GM21717 (cell line): ENCODE results near the gene KCNJ12.
"Not testable (repeated sequence)": the region's sequence is repeated elsewhere in the genome, so short reads cannot be mapped to it uniquely, and the experiment has no call there.

Experiments used
- ATAC-seq: cut with Tn5 transposase; IDR thresholded peaks from one replicate; pipeline ENCODE4 v1.9.1; 2021; ENCODE audit warnings: mild to moderate bottlenecking, moderate library complexity; ENCODE audit not compliant: unreplicated experiment

KCNJ12 gene

GRCh38 chr17:21418446-21419298, 42.5 kb downstream of the KCNJ12 start:
- ATAC-seq: no peak

DNA sequence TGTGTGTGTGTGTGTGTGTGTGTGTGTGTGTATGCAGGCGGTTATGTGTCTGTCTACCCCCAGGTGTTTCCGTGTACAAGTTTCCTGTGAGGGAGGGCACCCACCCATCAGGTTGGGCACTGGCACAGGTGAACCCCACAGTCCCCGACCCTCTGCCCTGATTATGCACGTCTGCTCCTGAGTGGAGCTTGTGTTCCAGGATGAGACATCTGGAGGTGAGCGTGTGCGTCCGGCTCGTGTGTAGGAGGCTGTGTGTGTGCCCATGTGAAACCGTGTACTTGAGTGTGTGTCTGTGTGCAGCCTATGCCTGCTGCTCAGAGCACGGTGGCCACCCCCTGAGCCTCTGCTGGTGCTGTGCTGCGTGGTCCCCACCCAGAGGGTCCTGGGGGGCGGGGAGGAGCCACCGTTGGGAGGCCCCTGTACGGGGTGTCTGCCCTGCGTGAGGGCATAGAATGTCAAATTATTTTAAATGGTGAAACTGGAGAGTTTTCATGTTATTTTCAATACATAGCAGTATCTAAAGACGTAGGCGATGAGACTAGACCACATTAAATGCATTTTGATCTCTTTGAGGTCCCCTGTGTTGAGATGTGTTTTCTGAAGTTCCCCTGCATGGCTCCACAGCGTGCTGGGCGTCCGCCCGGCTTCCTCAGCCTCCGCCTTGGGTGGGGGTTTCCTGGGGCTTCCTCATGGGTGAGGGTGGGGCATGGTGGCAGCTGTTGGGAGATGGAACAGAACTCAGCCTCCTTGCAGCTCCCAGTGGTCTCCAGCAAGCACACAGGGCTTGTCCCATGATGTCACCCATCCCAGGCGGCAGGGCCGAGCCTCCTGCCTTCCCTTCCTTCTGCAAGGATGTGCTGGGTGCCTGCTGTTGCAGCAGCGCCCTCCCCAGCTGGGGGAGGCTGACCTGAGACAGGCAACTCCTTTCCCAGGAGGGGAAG, 43.4 kb downstream of the KCNJ12 start:
- no peak for ATAC-seq

- ATAC-seq: not testable (repeated sequence)
Measured at GRCh38 chr17:21420503-21421090, 44.4 kb downstream of the KCNJ12 start.

DNA sequence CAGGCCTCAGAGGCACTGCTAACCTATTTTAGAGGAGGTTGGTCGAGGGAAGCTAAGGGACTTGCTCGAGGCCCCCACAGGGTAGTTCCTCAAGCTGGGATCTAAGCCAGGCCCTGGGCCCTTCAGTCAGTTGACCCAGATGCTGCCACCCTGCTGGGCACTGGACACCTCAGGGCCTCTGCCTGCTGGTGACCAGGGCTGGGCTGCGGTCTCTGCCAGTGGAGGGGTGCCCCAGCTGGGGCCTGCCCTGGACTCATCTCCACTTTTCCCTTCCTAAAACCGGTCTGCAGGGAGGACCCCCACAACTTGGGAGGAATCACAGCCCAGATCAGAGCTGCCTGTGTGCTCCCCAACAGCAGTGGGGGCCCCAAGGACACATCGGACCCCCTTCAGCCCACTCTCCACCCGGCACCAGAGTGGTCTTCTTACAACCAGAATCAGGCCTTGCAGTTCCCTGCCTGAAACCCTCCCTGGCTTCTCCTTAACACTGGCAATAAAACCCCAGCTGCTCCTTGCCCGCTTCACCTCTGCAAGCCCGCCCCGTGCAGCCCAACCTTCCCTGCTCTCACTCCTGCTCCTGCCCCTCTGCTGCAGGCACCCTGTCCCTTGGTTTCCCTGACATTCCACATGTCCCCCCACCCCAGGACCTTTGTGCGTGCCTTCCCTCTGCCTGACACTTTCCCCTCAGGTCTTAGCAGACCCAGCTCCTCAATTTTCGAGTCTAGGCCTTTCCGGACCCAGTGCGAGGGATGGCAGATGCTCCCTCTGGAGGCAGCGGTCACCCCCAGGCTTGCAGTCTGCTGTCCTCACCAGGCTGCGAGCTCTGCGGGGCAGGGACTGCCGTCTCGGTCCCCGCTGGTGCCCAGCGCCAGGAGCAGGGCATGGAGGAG, 45.5 kb downstream of the KCNJ12 start:
- ATAC-seq: not testable (repeated sequence)

DNA sequence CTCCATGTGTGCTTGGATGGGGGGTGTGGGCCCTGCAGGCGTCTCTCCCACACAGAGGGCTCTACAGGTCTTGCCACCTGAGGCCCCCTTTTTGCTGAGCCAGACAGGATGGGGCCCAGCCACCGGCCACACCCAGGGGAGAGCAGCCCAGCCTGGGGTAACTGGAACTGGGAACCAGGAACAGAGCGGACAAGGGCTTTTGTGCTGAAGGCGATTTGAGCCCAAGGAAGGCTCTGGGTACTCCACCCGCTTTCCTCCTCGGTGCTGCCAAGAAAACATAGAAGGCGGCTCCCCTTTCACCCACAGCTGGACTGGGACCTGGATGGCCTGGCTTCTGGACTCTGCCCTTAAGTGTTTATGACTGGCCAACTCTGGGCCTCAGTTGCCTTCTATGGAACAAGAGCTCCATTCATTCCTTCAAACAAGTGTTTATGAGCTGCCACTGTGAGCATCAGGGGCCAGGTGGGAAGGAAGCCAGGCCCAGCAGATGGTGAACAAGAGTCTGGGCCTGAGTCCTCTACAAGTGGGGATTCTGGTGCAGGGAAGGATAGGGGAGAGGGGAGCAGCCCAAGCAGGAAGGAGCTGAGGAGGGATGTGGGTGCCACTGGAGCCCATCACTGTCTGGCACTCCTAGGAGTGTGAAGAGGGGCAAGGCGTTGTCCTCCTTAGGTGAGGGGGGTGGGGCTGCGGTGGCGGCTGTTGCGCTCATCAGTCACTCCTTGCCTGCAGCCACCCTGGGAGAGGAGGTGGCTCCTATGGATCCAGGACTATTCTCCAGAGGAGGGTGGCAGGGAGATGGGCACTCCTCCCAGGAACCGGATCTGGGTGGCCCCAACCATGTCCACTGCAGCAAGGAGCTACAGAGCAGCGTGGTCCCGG, 46.4 kb downstream of the KCNJ12 start:
- ATAC-seq: not testable (repeated sequence)

DNA sequence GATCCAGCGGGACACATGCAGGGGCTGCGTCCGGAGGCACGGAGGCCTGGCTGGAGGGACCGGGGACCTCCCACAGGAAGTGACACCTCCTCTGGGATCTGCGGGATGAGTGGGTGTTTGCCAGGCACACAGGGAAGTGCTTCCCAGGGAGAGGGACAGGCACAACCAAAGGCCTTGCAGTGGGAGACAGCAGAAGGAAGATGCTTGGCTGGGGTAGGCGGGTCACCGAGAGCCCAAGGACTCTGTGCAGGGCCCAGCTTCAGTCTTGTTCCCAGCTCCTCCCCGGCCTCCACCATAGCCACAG, 47.0 kb downstream of the KCNJ12 start:
- ATAC-seq: not testable (repeated sequence)

DNA sequence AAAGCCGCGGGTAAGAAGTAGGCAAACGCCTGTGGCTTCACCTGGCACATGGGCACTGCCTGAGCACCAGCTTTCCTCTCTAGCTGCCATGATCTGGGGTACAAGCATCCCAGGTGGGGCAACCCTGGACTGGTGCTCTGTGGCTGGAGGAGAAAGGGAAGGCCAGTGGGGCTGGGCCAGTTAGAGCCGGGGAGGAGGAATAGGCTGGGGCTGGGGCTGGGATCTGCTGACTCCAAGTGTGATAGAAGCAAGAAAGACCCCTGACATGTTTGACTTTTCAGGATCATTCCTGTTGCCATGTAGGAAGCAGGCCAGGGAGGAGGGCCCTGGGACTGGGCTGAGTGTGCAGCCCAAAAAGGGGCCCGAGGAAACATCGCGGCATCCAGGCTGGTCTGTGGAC, 48.5 kb downstream of the KCNJ12 start:
- ATAC-seq: not testable (repeated sequence)

GRCh38 chr17:21425321-21425720, 49.2 kb downstream of the KCNJ12 start:
- no peak for ATAC-seq

- no peak for ATAC-seq
Measured at GRCh38 chr17:21425736-21426135, 49.6 kb downstream of the KCNJ12 start.

GRCh38 chr17:21426246-21426645, 50.1 kb downstream of the KCNJ12 start:
- not testable (repeated sequence) for ATAC-seq

- ATAC-seq: not testable (repeated sequence)
Measured at GRCh38 chr17:21426876-21427275, 50.7 kb downstream of the KCNJ12 start.

GRCh38 chr17:21427727-21428126, 51.6 kb downstream of the KCNJ12 start:
- ATAC-seq: not testable (repeated sequence)

- not testable (repeated sequence) for ATAC-seq
Measured at GRCh38 chr17:21428752-21429424, 52.7 kb downstream of the KCNJ12 start.

DNA sequence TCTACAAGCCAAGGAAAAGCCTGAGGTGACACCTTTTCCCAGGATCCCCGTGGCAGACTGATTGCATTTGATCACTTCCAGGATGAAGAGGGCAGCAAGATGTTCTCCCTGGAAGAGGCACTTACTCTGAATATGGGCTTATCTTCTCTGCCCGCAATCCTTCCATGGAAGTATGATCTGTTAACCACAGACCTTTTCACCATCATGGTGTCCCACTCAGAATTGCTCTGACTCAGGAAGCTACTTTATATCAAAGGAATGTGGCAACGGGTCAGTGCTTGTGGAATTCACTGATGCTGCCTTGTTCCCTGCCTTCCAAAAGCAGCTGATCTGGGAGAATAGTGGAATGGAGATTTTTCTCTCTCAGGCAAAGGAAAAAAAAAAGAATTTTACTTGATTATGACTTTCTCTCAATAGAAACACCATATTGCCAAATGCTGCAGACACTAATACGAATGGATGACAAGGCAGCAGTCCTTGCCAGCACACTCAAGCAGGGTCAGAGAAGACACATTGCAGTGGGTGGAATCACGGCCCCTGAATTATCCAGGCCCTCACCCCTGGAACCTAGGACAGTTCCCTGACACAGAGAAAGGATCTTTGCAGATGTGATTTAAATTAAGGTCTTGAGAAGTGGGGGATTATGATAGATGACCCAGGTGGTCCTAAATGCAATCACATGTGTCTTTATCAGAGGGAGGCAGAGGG, 53.9 kb downstream of the KCNJ12 start:
- ATAC-seq: not testable (repeated sequence)

- ATAC-seq: not testable (repeated sequence)
Measured at GRCh38 chr17:21433971-21434370, 57.8 kb downstream of the KCNJ12 start.

DNA sequence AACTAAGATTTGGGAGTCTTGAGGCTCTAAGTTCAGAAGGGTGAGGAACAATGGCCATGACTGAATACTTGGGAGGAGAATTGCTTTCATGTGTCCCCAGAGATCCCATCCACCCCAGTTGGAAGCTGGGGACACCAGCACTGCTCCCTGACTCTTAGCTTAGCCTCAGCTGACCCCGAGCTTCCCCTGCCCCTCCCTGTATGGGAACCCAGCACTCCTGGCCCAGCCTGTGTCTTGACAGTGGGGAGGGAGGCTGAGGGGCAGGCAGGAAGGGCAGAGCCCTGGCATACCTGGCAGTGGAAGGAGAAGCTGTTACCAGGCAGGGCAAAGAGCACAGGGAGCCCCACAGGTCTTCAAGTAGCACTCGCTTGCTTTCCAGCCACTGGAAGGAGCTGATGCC, 58.8 kb downstream of the KCNJ12 start:
- not testable (repeated sequence) for ATAC-seq

- ATAC-seq: not testable (repeated sequence)
Measured at GRCh38 chr17:21436481-21436880, 60.3 kb downstream of the KCNJ12 start.
